LNCAP (cell line): Measurements from ENCODE around the gene STIM1.

Experiments
- CTCF ChIP-seq: fragments of 450-650 bp; IDR thresholded peaks from 2 replicates; pipeline ENCODE4 v1.5.1; 2017; ENCODE audit warnings: mild to moderate bottlenecking

Gene STIM1

GRCh38 chr11:4032097-4032496 lies 176.6 kb downstream of the STIM1 start:
- no peak for TF ChIP-seq CTCF

GRCh38 chr11:4035985-4036384 lies 180.5 kb downstream of the STIM1 start:
- TF ChIP-seq CTCF: no peak

GRCh38 chr11:4039011-4039410 lies 183.5 kb downstream of the STIM1 start:
- TF ChIP-seq CTCF: no peak

- no peak for TF ChIP-seq CTCF
Measured at GRCh38 chr11:4040461-4040860, 185.0 kb downstream of the STIM1 start.

- TF ChIP-seq CTCF: no peak
Measured at GRCh38 chr11:4041731-4042391, 186.4 kb downstream of the STIM1 start.

GRCh38 chr11:4044976-4045646 lies 189.6 kb downstream of the STIM1 start:
- TF ChIP-seq CTCF: no peak

GRCh38 chr11:4048340-4048739 lies 192.9 kb downstream of the STIM1 start:
- TF ChIP-seq CTCF: no peak
